Lower leg skin (tissue), 4 donors: ENCODE measurements around the gene PPA1. TPM values are rescaled to one million over a fixed set of nuclear protein-coding genes. Genes with fewer than 3 reads are reported as not detected.
A peak's percentile ranks its signal among the peaks of the same experiment; 100 is the strongest.

Experiments
- DNase-seq, 2 donors: peaks; one replicate each; pipeline ENCODE4 v3.0.0-alpha.2; 2019; ENCODE audit warnings: low spot score in 2 of 2
- H3K4me3 ChIP-seq: fragments of 200-600 bp; sonication (generic); 2 replicates; pipeline ENCODE4 v1.5.1; 2017; ENCODE audit warnings: mild to moderate bottlenecking, low read depth; ENCODE audit not compliant: poor library complexity, severe bottlenecking
- CTCF ChIP-seq, 3 donors: fragments of 450-650 bp; IDR thresholded peaks; one replicate each; pipeline ENCODE4 v1.5.1; 2016; ENCODE audit warnings: antibody characterized with exemption in 3 of 3, mild to moderate bottlenecking in 3 of 3, moderate library complexity in 2 of 3
- POLR2A ChIP-seq, 2 donors: fragments of 450-650 bp; IDR thresholded peaks; one replicate each; pipeline ENCODE4 v1.6.1; 2016 to 2017; ENCODE audit warnings: antibody characterized with exemption in 2 of 2, mild to moderate bottlenecking in 1 of 2, moderate library complexity in 1 of 2
- WGBS, 2 donors: methylation state at CpG; one replicate each; pipeline ENCODE4 v1.1.5; 2018; 5-methylcytosine and 5-hydroxymethylcytosine counted together
- intact Hi-C: fragments of 100-400 bp; cut with DNase I; formaldehyde crosslinking; loops from one replicate; pipeline ENCODE4 v1.15.0; 2023; ENCODE audit warnings: low total_unique reads
- total RNA-seq, 4 donors: library from RNA; depleted of rRNA; stranded (reverse); fragments of >200 nt; gene quantifications; one replicate each; pipeline ENCODE4 v1.1.0, GENCODE V29; 2016

Gene PPA1
- total RNA-seq, 4 donors from 2014 or later: 69.7 to 147 (median 96.9) TPM

DNA sequence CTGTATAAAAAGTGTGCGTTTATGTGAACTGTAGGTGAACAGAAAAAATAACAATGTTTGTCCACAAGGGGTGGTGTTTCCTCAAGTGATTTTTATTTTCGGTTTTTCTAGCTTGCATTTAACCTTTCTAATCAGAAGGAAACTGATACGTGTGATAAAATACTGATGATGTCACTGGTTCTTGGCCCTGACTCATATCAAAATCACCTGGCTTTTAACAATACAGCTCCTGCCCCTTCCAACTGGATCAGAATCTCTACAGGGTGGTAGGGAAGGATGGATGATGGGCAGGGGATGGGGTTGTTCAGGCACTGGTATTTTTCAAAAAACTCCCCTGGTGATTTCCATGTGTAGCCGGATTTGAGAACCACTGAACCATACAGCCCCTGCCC is 39.7 kb upstream of the PPA1 start:
- TF ChIP-seq POLR2A (IDR thresholded peaks at IDR 0.05) (no peak), CTCF (IDR thresholded peaks at IDR 0.05) (no peak)
- H3K4me3 ChIP-seq: no peak overlapping the region
- 19 to 24% methylated on average over 4 of the region's 4 CpGs for WGBS, 2 donors
- intact Hi-C loops: no loop called here
- DNase-seq: no peak

- intact Hi-C loops: no loop called here
- 77 to 78% methylated on average over 17 of the region's 17 CpGs for WGBS, 2 donors
- TF ChIP-seq POLR2A (IDR thresholded peaks at IDR 0.05) (no peak), CTCF (IDR thresholded peaks at IDR 0.05) (no peak)
- DNase-seq: peak in 1 of 2 donors; percentile 54
- no peak overlapping the region for H3K4me3 ChIP-seq
These were observed 39.0 kb upstream of the PPA1 start for GRCh38 chr10:70271996-70272924.

DNA sequence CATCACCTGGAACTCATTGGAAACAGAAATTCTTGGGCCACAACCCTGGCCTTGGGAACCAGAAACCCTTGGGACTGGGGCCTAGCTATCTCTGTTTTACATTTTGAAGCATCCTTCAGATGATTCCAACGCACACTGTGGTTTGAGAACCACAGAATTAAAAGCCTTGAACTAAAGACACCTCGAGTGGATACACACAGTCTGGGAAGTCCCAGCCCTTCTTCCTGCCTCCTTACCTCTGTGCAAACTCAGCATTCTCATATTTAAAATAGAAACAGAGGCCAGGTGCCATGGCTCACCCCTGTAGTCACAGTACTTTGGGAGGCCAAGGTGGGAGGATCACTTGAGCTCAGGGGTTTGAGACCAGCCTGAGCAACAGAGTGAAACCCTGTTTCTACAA is 37.7 kb upstream of the PPA1 start:
- WGBS, 2 donors: 70 to 74% methylated on average over 2 of the region's 2 CpGs
- DNase-seq: no peak
- H3K4me3 ChIP-seq: no peak overlapping the region
- TF ChIP-seq CTCF (IDR thresholded peaks at IDR 0.05): no peak
- TF ChIP-seq POLR2A (IDR thresholded peaks at IDR 0.05): no peak
- intact Hi-C loops: no loop called here

- WGBS, 2 donors: 95 to 99% methylated on average over 3 of the region's 3 CpGs
- no peak for TF ChIP-seq POLR2A (IDR thresholded peaks at IDR 0.05)
- TF ChIP-seq CTCF (IDR thresholded peaks at IDR 0.05): no peak
- DNase-seq: no peak
- intact Hi-C loops: no loop called here
- no peak overlapping the region for H3K4me3 ChIP-seq
These were observed 36.5 kb upstream of the PPA1 start for GRCh38 chr10:70269741-70270140.

GRCh38 chr10:70268376-70268775 is 35.1 kb upstream of the PPA1 start:
- peak in 1 of 2 donors; percentile 32 for DNase-seq

More at GRCh38 chr10:70268376-70268775, 35.1 kb upstream of the PPA1 start:
- TF ChIP-seq POLR2A (IDR thresholded peaks at IDR 0.05): no peak
- TF ChIP-seq CTCF (IDR thresholded peaks at IDR 0.05): no peak
- intact Hi-C loops: no loop called here
- H3K4me3 ChIP-seq: no peak overlapping the region
- 82 to 88% methylated on average over 4 of the region's 4 CpGs for WGBS, 2 donors
